Right hindlimb (tissue), 1 donor: ENCODE data around the gene VPS13C.

ENCODE experiments used
- DNase-seq: peaks from one replicate; pipeline ENCODE4 v3.0.0-alpha.2; 2018

VPS13C gene

DNA sequence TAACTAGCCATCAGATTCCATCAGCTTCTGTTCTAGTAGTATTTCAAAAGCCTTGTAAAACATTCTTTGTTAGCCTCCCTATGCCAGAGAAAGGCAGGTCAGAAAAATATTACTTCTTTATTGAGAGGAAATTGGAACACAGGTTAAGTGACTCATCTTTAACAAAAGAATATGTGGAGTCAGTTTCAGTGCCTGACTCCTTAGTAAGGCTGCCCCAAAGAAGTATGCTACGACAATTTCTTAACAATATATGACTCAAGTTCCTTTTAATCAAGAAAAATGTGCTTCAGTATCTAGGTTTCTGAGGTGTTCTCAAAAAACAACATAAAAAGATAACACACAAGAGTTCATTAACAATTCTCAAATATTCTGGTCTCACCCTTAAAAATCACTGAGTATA, 139.2 kb downstream of the VPS13C start:
- no peak for DNase-seq

DNA sequence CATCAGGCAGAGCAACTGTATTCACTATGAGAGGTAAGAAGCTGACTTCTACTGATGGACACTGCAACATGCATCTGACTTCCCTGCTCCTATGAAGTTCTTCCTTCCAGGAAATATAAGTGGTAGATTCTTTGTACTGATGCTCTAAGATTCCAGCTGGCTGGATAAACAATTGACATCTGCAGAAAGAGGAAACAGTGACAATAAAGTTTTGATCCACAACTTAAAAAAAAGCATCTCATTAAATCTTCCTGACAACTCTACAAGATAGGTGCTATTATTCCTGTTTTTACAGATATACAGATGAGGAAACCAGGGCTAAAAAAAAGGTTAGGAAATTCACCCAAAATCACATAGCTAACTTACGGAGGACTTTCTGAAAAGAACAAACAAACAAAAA, 142.8 kb downstream of the VPS13C start:
- DNase-seq: no peak

DNA sequence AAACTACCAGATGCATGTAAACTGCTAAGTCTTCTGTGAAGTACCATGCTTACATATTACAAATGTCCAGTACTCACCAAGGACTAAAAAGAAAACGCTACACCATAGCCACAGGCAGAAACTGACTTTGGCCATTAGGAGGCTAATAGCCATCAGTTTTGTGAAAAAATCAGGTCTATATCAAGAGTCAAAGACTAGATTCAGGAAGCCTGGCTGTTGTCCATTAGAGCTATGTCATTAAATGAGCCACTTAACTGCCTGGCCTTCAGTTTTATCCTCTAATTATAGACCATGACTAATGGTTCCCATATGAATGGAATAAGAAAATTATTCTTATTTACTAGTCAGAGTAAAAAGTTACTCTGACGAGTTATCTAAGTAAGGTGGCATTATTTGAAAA, 144.1 kb downstream of the VPS13C start:
- DNase-seq: no peak

DNA sequence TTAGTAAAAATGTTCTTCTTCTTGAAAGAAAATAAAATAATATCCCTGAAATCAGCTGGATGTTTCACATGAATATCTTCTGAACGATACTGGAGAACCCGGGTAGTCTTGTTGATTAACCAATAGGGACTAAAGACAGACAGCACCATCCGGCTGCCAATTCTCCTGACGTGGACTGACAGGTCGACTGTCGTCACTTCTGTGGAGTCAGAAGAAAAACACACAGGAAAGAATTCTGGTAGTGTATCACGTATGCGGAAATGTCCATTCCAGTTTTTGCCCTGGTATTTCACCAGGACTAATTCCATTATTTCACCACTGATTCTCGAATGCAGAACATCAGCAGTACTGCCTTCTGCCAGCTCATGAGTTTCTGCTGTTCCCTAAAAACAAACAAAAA, 144.6 kb downstream of the VPS13C start:
- DNase-seq: no peak

DNA sequence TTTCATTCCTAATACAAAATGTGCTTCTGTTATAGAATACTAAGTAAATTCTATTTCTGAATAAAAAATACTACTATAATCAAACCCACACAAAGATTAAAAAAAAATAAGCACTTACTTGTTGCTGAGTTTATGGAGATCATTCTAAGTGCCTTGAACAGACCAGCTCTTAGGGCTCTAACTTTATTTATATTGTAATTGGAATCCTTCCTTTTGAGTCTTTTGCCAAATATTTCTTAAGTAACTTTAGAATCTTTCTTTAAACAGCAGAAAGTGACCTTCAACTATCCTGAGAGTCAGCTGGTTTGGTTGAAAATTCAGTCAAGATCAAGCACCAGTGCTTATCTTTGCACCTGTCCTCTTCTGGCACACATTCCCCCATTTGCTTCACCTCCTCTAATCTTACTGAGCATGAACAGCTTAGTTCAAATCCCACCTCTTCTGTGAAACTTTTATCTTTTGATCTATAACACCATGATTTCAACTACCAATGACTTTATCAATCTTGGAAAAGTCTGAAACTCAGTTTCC, 149.3 kb downstream of the VPS13C start:
- no peak for DNase-seq

DNA sequence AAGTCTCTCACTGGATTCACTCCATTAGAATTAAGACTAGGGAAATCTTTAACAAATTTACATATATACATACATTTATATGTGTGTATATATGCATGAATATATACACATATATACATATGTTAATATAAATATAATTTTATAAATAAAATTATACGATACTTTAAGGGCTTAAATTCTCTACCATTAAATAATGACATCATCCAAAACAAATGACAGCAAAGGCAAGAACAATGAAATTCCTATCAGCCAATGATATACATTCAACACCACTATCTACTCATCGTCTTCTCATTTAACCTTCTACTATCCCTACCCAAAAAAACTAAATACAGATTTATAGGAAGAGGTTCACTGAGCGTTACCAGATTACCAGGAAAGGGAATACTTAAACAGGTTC, 152.0 kb downstream of the VPS13C start:
- DNase-seq: no peak

DNA sequence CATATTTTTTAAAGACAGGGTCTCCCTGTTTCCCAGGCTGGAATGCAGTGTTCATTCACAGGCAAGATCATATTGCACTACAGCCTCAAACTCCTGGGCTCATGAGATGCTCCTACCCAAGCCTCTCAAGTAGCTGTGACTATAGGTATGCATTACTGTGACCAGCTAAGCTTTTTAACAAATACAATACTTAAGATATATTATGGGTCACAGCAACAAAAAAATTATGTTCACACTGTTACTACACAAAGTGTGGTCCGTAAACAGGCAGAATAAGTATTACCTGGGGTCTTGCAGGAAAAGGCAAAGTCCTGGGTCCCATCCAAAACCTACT, 152.5 kb downstream of the VPS13C start:
- no peak for DNase-seq

DNA sequence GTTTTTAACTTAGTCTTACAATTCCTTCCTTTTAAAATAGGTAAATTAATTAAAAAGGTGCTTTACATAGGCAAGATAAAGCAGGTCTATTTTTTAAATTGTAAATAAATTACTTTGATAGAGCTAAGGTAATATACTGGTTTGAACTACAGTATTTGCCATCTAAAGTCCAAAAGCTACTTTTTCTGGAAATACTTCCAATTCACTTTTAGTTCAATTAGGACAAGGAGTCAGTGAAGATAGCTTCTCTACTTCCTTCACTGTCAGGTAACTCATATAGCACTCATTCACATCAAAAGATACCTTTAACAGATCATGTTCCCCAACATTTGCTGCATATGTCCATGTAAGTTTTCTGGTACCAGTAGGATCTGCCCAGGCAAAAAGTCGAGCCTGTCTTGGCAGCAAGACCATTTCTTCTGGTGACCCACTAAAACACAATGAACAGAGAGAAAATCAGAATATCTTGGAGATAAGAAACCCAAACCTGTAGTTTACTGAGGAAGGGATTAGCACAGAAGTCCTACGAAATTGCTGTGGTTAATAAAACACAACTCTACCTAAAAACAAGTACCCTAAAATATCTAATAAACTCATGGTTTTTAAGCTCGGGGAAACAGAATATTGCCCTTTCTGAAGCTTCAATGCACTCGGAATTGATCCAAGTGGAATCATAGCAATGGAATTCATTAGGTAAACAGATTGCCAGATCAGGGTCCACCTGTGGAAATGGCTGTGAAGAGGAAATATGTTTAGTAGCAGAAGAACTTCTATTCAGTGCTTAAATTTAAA, 153.1 kb downstream of the VPS13C start:
- no peak for DNase-seq

DNA sequence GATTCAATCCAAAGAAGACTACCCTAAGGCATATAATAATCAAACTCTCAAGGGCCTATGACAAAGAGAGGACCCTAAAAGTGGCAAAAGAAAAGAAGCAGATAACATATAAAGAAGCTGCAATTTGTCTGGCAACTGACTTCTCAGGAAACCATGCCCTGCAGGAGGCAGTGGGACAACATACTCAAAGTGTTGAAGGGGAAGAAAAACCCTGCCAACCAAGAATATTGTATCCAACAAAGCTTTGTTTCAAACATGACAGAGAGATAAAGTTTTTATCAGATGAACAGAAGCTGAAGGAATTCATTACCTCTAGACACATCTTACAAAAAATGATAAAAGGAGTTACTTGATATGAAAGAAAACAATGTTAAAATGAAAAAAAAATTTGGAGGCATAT, 167.1 kb downstream of the VPS13C start:
- no peak for DNase-seq

DNA sequence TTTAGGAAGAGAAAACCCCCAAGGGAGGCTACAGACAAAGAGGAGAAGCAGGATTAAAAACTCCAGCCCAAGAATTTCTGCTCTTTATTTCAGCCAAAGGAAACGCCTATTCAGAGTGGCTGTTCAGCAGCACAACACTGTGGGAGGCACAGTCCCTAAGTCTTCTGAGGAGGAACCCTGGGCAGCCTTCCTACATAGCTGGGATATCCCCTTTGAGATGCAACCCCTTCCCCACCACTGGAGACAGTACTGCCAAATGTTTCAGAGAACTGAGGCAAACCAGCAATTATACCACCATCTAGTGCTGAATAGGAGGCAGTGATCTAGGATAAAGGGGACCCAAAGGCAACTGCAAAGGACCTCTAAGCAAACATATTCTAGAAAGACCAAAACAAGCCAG, 168.1 kb downstream of the VPS13C start:
- no peak for DNase-seq

DNA sequence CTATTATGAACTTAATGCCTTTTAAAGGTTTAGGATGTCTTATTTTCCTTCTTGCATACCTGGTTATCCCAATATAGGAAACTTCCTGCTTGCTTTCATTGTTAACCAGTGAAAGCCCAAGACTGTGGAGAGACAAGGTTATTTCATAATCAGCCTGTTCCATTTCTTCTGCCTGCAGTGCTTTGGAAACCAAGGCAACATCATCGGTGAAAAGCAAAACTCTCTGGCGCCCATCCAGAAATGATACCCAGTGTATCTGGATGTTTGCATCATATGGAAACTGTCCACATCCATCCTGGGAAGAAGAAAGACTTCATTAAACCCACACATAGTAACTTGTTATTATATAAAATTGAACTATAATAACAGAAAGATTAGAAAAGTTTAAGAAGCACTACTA, 170.1 kb downstream of the VPS13C start:
- DNase-seq: no peak

DNA sequence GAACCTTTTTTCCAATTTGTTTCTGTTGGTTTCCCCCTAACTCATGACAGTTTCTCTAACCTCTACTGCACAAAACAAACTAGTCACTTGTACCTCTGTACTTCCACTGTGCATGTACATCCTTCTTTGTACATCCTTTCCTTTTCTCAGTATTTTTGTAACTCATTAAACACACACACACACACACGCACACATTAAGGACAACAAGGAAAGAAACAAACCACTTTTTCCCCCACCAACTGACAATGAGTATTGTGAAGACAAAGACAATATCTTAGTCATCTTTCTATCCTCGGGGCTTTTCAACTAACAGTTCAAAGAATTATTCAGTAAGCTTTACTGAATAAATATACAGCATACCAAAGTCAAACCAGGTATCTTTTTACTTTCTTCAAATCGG, 170.5 kb downstream of the VPS13C start:
- DNase-seq: no peak

DNA sequence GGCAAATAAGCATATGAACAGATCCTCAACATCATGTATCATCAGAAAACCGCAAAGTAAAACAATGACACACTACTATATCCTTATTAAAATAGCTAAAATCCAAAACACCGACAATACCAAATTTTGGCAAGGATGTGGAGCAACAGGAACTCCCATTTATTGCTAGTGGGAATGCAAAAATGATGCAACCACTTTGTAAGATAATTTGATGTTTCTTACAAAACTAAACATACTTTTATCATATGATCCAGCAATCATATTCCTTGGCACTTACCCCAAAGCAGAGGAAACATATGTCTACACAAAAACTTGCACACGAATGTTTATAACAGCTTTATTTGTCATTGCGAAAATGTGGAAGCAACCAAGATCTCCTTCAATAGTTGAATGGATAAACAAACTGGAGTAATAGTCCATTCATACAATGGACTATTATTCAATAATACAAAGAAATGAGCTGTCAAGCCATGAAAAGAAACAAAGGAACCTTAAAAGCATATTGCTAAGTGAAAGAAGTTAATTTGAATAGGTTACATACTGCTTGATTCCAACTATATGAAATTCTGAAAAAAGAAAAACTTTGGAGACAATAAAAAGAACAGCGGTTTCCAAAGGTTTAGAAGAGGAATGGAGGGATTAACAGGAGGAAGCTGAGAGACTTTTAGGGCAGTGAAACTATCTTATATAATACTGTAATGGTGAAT, 172.0 kb downstream of the VPS13C start:
- DNase-seq: no peak

DNA sequence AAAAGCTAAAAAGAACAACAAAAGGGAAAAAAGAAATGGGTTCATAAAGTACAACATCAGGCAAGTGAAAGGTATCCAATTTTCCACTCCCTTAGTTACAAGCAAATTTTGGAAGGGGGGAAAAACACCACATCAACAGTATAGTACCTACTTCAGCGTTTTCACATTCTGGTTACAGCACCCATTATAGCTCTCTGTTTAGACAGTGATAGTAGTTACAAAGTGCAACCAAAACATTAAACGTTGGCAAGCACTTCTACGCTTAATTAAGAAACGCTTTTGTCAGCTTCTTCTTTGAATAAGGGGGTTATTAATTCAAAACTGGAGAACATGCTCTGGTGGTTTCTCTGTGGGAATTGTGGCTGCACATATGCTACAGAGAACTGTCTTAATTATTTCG, 180.2 kb downstream of the VPS13C start:
- DNase-seq: no peak

DNA sequence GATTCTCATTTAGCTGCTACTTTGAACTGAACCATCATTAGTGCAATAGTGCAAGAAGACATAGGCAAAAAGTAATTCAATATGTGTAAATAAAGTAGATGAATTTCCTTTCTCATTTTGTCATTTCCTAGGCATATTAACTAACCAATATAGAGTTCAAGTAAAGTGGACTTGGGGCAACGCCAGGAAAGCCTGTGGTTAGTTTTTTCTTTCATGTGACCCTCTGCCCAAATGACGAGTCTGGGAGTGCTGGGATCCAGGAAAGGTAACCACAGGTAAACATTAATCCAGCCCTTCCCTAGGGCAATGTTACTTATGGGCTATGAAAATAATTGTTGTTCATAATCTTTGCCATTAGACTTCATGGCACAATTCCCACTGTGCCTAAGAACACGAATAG, 181.0 kb downstream of the VPS13C start:
- no peak for DNase-seq

DNA sequence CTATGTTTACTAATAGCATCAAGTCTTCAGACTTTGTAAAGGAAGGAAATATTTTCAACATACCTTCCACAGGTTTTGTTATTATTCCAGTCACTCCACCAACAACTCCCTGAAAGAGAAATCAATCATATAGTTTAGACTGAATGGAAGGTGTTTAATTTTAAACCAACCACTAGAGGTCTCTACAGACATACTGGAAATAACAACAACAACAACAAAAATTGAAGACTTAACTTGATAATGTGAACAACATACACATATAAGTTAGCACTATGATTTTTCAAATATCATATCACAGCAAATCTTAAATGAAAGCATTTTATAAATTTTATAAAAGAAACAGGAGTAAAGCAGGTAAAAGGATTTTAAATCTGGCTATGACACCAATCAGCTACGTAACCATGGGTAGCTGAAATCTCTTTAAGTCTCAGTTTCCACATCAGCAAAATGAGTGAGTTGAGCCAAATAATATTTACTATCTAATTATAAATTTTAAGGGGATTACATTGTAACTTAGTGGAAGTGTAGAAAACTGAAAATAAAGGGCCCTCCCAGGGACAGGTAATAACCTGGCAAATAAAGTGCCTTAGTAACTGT, 188.2 kb downstream of the VPS13C start:
- DNase-seq: no peak

DNA sequence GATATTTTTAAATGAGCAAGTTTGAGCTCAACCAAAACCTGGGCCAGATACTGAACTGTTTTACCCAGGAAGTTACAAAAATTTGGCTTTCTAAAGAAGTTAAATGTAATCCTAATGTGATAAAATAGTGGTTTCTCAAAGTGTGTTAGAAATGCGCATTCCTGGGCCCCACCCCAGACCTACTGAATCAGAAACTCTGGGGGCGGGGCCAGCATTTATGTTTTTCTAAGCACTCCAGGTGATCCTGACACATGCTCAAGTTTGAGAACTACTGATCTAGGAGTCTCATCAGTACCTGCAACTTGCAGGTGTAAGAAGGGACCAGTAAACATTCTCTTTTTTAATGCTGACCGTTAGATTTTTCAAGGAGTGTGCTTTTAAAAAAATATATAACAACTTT, 190.6 kb downstream of the VPS13C start:
- DNase-seq: no peak

DNA sequence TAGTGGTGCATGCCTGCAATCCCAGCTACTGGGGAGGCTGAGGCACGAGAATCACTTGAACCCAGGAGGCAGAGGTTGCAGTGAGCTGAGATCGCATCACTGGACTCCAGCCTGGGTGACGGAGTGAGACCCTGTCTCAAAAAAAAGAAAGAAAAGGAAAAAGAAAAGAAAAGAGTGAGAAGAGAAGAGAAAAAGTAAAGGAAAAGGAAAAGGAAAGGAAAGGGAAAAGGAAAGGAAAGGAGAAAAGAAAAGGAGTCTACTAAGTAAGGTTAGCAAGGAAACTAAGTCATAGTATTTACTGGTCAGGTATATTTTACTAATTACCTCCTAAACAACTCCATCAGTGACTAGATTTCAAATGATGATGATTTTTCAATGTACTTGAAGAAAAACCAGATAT, 198.3 kb downstream of the VPS13C start:
- DNase-seq: no peak

DNA sequence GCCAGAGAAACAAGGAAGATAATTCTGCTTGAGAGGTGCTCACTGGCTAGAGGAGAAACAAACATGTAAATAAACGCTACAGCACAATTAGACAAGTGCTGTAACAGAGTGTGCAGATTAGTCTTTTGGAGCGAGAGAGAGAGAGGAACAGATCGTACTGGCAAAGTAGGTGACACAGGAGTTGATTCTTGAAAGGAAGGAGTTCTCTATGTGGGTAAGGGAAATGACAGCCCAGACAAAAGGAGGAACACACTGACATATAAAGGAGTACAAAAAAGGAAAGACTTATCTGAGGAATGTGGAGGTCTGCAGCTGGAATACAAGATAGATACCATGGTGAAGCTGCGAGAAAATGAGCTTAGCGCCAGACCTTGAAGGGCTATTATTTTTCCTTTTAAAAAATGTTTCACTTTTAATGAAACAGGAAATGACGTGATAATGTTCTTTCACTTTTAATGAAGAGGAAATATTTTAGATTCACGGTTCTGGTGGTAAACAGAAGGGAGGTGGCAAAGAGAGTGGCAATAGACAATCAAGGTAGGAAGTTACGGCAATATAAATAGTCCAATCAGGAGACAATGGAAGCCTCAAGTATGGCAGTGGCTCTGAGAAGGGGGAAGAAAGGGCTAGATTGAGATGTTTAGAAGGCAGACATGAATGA, 202.9 kb downstream of the VPS13C start:
- no peak for DNase-seq

DNA sequence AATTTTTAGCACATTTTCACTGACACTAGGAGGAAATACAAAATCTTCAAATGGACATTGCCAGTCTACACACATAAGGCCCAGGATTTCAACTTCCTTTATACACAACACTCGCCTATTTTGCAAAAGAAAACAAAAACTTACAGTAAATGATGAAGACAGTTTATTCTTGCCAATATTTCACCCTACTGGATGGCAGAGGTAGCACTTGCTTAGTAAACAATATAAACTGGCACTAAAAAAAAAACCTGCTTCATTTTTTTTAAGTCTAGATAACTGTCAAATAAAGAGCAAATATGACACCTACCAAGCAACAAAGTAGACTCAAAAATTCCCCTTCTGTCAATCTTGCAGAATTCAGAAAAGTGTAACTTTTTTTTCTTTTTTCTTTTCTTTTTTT, 204.0 kb downstream of the VPS13C start:
- no peak for DNase-seq

DNA sequence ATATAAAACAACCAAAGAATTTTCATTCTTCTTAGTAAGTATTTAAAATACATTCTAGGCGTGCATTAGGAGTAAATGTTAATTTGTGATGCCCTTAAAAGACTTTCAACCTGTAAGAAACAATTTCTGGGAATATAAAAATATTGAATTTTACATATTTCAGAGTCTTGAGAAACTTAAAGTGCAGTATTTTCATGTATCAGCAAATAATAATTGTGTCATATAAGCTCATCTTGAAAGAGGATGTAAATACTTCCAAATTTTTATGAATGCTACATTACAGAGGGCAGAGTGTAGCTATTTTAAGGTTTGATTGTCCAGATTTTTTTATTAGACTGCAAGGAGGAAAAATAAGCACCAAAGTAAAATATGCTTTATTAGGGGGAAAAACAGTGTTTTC, 207.1 kb downstream of the VPS13C start:
- DNase-seq: no peak

DNA sequence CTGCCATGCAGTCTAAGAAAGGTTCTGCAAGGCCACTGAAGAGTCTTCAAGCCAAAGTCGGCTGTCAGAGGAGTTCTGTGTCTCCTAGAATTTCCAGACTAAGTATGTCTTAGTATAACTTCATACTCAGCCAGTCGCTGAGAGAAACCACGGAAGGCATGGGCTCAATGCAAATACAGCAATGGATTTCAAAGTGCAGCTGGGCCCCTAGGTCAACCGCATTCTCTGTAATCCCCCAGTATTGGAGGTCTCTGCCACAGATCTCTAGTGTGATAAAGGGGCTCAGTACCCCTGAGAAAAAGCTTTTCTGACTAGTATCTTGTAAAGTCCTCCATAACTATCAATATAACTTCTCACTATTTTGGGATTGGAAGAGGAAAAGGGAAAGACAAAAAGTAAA, 208.3 kb downstream of the VPS13C start:
- DNase-seq: no peak

DNA sequence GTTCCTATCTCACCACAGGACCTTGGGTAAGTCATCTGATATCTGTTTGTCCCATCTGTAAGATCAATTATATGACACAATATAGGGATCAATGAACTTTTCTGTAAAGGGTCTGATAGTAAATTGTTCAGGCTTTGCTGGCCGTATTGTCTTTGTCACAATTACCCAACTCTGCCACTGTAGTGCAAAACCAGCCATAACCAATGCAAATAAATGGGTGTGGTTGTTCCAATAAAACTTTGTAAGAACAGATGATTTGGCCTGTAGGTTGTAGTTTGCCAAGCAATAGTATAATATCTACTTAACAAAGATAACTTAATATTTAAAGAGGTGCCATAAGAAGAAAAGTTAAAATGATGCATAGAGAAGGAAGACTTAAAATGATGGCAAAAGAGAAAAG, 210.8 kb downstream of the VPS13C start:
- no peak for DNase-seq

DNA sequence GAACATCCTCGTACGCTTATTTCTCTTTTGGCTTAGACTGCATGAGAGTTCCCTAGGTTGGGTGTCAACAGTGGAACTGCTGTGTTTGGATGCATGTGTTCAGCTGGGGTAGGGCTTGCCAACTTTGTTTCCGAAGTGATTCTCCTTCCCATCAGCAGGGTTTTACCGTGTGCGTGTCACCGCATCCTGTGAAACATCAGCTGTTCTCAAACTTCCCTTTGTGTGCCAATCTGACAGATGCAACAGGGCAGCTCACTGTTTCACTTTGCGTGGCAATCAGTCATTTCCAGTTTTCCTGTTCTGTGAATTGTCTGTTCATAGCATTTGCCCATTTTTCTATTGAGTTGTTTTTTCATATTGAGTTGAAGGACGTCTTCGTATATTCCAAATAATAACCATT, 218.8 kb downstream of the VPS13C start:
- no peak for DNase-seq
